ENCODE data around the gene ZNF358. TPM values are rescaled to one million over a fixed set of nuclear protein-coding genes. Genes with fewer than 3 reads are reported as not detected.
A peak's percentile ranks its signal among the peaks of the same experiment; 100 is the strongest.

ZNF358 gene
- total and polyA plus RNA-seq, 4 experiments from 2014 or later = 1.6 to 8.7 (median 8.4) TPM; not detected in 1

DNA sequence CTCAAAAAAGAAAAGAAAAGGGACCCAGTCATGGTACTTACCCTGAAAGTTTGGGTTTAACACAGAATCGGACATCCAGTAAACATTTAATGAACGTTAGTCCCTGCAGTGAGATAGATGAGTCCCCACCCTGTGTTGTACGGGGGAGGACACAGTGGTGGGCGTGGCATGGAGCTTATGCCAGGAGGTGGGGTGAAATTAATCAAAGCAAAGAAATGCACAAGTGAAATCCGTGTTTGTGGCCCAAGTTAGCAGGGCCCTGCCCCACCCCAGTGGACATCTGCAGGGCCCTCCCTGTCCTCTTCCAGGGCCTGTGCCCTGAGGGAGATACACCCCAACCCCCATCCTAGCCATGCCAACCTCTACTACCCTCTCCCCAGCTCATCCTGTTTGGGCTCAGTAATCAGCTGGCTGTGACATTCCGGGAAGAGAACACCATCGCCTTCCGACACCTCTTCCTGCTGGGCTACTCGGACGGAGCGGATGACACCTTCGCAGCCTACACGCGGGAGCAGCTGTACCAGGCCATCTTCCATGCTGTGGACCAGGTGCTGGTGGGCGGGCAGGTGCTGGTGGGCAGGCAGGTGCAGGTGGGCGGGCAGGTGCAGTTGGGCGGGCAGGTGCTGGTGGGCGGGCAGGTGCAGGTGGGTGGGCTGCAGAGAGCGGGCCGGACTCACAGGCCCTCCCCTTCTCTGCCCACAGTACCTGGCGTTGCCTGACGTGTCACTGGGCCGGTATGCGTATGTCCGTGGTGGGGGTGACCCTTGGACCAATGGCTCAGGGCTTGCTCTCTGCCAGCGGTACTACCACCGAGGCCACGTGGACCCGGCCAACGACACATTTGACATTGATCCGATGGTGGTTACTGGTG, 10.4 kb downstream of the ZNF358 start:
- H3K4me3 ChIP-seq (ENCODE audit: low read length in 2 of 2) = no peak overlapping the region
- ChIA-PET POLR2A (ENCODE audit: partially characterized antibody) (no interaction called here), CTCF (ENCODE audit: partially characterized antibody) (no interaction called here)
- Mint-ChIP-seq H3K4me1 (peaks cover 7 to 16% (median 9%) of the 10 kb centered on the region in 4 donors), H3K9me3 (no peaks in the 10 kb centered on the region), H3K36me3 (peaks cover 6 to 11% of the 10 kb centered on the region in 2 donors), H3K4me3 (no peak overlapping the region), H3K27ac (no peak overlapping the region), H3K27me3 (no peaks in the 10 kb centered on the region)
- DNase-seq = no peak
- no peaks in the 10 kb centered on the region for H3K36me3 ChIP-seq (ENCODE audit: insufficient read depth, low read length)
- no peak overlapping the region for H3K27ac ChIP-seq (ENCODE audit: low read depth, low read length)
- intact Hi-C loops (cut with micrococcal nuclease) = no loop called here
- H3K4me1 ChIP-seq (ENCODE audit: insufficient read depth, low read length) = peaks cover 18% of the 10 kb centered on the region
- H3K9me3 ChIP-seq (ENCODE audit: control insufficient read depth in 1 of 2, low read length in 2 of 2) = no peaks in the 10 kb centered on the region
- no peaks in the 10 kb centered on the region for H3K27me3 ChIP-seq (ENCODE audit: insufficient read depth, low read length)

DNA sequence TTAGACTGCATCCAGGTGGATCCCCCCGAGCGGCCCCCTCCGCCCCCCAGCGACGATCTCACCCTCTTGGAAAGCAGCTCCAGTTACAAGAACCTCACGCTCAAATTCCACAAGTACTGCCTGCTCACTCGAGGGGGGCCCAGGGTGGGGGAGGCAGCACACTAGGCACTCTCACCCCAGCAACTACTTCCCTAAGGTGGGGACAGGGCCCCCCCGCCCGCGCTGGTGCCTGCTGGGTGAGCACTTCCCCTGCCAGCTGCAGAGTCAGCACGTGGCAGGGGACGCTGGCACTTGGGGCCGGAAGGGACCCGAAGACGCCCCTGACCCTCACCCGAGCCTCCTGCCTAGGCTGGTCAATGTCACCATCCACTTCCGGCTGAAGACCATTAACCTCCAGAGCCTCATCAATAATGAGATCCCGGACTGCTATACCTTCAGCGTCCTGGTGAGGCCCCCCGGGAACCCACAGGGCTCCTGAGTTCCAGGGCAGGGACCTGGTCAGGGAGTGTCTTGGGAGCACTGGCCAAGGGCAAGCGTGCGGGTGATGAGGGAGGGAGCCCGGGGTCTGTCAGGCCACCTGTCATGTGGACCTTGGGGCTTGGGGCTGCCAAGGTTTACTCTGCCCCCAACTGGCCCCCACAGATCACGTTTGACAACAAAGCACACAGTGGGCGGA, 11.8 kb downstream of the ZNF358 start:
- Histone ChIP-seq H3K4me1 (ENCODE audit: insufficient read depth, low read length) (peaks cover 11% of the 10 kb centered on the region), H3K36me3 (ENCODE audit: insufficient read depth, low read length) (no peaks in the 10 kb centered on the region), H3K4me3 (ENCODE audit: low read length in 2 of 2) (no peak overlapping the region), H3K27ac (ENCODE audit: low read depth, low read length) (no peak overlapping the region), H3K27me3 (ENCODE audit: insufficient read depth, low read length) (no peaks in the 10 kb centered on the region), H3K9me3 (ENCODE audit: control insufficient read depth in 1 of 2, low read length in 2 of 2) (no peaks in the 10 kb centered on the region)
- H3K36me3 Mint-ChIP-seq = peaks cover 6 to 8% of the 10 kb centered on the region in 2 donors
- H3K4me1 Mint-ChIP-seq = peaks cover 2 to 6% (median 4%) of the 10 kb centered on the region in 4 donors
- no peak overlapping the region for H3K27ac Mint-ChIP-seq
- H3K27me3 Mint-ChIP-seq = no peaks in the 10 kb centered on the region
- no peak for DNase-seq
- no peak overlapping the region for H3K4me3 Mint-ChIP-seq
- CTCF ChIA-PET (ENCODE audit: partially characterized antibody) = no interaction called here
- intact Hi-C loops (cut with micrococcal nuclease) = no loop called here
- POLR2A ChIA-PET (ENCODE audit: partially characterized antibody) = no interaction called here
- H3K9me3 Mint-ChIP-seq = no peaks in the 10 kb centered on the region

DNA sequence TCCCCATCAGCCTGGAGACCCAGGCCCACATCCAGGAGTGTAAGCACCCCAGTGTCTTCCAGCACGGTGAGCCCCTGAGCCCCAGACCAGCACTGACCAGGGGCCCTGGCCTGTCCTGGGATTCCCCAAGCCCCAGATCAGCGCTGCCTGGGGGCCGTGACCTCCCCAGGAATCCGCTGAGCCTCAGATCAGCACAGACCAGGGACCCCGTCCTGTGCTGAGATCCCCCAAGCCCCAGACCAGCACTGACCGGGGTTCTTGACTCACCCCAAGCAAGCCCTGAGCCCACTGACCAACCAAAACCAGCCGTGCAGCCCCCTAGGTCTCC, 12.3 kb downstream of the ZNF358 start:
- intact Hi-C loops (cut with micrococcal nuclease) = no loop called here
- H3K27ac Mint-ChIP-seq = no peak overlapping the region
- POLR2A ChIA-PET (ENCODE audit: partially characterized antibody) = no interaction called here

DNA sequence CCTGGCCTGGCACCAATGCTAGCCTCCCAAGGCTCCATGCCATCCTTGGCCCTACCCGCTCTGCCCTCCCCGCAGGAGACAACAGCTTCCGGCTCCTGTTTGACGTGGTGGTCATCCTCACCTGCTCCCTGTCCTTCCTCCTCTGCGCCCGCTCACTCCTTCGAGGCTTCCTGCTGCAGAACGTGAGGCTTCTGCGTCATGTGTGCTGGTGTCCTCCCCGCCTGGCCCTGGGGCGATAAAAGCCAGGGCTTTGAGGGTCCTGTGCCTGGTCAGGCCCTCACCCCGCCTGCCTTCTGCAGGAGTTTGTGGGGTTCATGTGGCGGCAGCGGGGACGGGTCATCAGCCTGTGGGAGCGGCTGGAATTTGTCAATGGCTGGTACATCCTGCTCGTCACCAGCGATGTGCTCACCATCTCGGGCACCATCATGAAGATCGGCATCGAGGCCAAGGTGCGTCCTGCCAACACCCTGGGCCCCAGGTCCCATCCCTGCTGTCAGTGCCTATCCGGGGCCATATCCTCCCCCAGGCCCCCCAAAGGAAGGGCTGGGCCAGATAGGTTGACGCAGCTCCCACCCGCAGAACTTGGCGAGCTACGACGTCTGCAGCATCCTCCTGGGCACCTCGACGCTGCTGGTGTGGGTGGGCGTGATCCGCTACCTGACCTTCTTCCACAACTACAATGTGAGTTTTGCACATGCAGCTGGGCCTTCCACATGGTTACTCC, 12.8 kb downstream of the ZNF358 start:
- H3K27me3 Mint-ChIP-seq = no peaks in the 10 kb centered on the region
- Histone ChIP-seq H3K36me3 (ENCODE audit: insufficient read depth, low read length) (no peaks in the 10 kb centered on the region), H3K4me3 (ENCODE audit: low read length in 2 of 2) (no peak overlapping the region), H3K4me1 (ENCODE audit: insufficient read depth, low read length) (peaks cover 7% of the 10 kb centered on the region), H3K9me3 (ENCODE audit: control insufficient read depth in 1 of 2, low read length in 2 of 2) (no peaks in the 10 kb centered on the region), H3K27ac (ENCODE audit: low read depth, low read length) (no peak overlapping the region), H3K27me3 (ENCODE audit: insufficient read depth, low read length) (no peaks in the 10 kb centered on the region)
- intact Hi-C loops (cut with micrococcal nuclease) = no loop called here
- peak in 1 of 5 donors; percentile 24 for DNase-seq
- no peak overlapping the region for H3K27ac Mint-ChIP-seq
- ChIA-PET POLR2A (ENCODE audit: partially characterized antibody) (no interaction called here), CTCF (ENCODE audit: partially characterized antibody) (no interaction called here)
- H3K9me3 Mint-ChIP-seq = no peaks in the 10 kb centered on the region
- H3K36me3 Mint-ChIP-seq = peaks cover 6 to 8% of the 10 kb centered on the region in 2 donors
- peaks cover 3 to 11% (median 4%) of the 10 kb centered on the region in 4 donors for H3K4me1 Mint-ChIP-seq
- peak overlapping the region in 1 of 8 donors; percentile 63 for H3K4me3 Mint-ChIP-seq

More for the DNA sequence above, 12.3 kb downstream of the ZNF358 start:
- DNase-seq = no peak
- no peak overlapping the region for H3K4me3 ChIP-seq (ENCODE audit: low read length in 2 of 2)
- H3K4me1 ChIP-seq (ENCODE audit: insufficient read depth, low read length) = peaks cover 7% of the 10 kb centered on the region
- H3K4me3 Mint-ChIP-seq = no peak overlapping the region
- H3K36me3 Mint-ChIP-seq = peaks cover 6 to 8% of the 10 kb centered on the region in 2 donors
- H3K9me3 ChIP-seq (ENCODE audit: control insufficient read depth in 1 of 2, low read length in 2 of 2) = no peaks in the 10 kb centered on the region
- H3K4me1 Mint-ChIP-seq = peaks cover 4 to 10% (median 4%) of the 10 kb centered on the region in 4 donors
- H3K27me3 ChIP-seq (ENCODE audit: insufficient read depth, low read length) = no peaks in the 10 kb centered on the region
- H3K36me3 ChIP-seq (ENCODE audit: insufficient read depth, low read length) = no peaks in the 10 kb centered on the region
- no peaks in the 10 kb centered on the region for H3K9me3 Mint-ChIP-seq
- no peaks in the 10 kb centered on the region for H3K27me3 Mint-ChIP-seq
- H3K27ac ChIP-seq (ENCODE audit: low read depth, low read length) = no peak overlapping the region
- CTCF ChIA-PET (ENCODE audit: partially characterized antibody) = no interaction called here

DNA sequence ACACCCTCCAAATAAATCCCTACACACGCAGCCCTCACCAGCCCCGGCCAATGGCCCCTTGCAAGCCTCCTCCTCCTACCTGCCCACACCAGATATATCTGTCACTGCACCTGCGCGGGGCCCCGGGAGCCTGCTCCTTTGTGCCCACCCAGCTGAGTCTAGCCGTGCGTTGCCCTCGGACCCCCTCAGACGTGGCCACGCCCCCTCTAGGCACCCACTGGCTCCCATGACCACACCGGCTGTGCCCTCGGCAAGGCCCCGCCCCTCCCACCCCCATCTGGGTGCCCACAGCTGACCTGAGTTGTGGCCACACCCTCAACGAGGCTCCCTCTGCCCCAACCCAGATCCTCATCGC, 13.3 kb downstream of the ZNF358 start:
- Histone ChIP-seq H3K27ac (ENCODE audit: low read depth, low read length) (no peak overlapping the region), H3K4me1 (ENCODE audit: insufficient read depth, low read length) (peaks cover 8% of the 10 kb centered on the region), H3K4me3 (ENCODE audit: low read length in 2 of 2) (no peak overlapping the region), H3K27me3 (ENCODE audit: insufficient read depth, low read length) (no peaks in the 10 kb centered on the region), H3K36me3 (ENCODE audit: insufficient read depth, low read length) (no peaks in the 10 kb centered on the region), H3K9me3 (ENCODE audit: control insufficient read depth in 1 of 2, low read length in 2 of 2) (no peaks in the 10 kb centered on the region)
- no peaks in the 10 kb centered on the region for H3K9me3 Mint-ChIP-seq
- no peaks in the 10 kb centered on the region for H3K27me3 Mint-ChIP-seq
- H3K4me1 Mint-ChIP-seq = peaks cover 3 to 14% (median 8%) of the 10 kb centered on the region in 4 donors
- H3K27ac Mint-ChIP-seq = no peak overlapping the region
- H3K4me3 Mint-ChIP-seq = peak overlapping the region in 1 of 8 donors; percentile 63
- peaks cover 6 to 10% of the 10 kb centered on the region in 2 donors for H3K36me3 Mint-ChIP-seq
- DNase-seq = peak in 1 of 5 donors; percentile 30
- ChIA-PET CTCF (ENCODE audit: partially characterized antibody) (no interaction called here), POLR2A (ENCODE audit: partially characterized antibody) (no interaction called here)
- intact Hi-C loops (cut with micrococcal nuclease) = no loop called here

DNA sequence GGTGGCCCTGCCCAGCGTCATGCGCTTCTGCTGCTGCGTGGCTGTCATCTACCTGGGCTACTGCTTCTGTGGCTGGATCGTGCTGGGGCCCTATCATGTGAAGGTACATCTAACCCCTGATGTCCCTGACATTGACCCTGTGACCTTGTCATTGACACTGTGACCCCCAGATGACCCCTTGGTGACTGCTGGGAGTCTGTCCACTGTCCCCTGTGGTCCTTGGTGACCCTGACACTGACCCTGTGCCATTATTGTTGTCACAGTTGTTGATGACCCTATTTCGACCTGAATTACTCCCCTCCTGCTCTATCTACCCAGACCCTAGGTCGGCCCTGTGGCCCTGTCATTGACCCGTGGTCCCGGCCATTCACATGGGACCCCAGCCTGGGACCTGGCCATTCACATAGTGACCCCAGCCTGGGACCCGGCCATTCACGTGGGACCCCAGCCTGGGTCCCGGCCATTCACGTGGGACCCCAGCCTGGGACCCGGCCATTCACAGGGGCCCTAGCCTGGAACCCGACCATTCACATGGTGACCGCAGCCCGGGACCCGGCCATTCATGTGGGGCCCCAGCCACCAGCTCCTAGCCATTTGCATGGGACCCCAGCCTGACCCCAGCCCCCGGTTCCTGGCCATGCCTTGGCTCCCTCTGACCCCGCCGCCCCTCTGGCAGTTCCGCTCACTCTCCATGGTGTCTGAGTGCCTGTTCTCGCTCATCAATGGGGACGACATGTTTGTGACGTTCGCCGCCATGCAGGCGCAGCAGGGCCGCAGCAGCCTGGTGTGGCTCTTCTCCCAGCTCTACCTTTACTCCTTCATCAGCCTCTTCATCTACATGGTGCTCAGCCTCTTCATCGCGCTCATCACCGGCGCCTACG, 13.9 kb downstream of the ZNF358 start:
- Histone ChIP-seq H3K9me3 (ENCODE audit: control insufficient read depth in 1 of 2, low read length in 2 of 2) (no peaks in the 10 kb centered on the region), H3K27ac (ENCODE audit: low read depth, low read length) (no peak overlapping the region), H3K27me3 (ENCODE audit: insufficient read depth, low read length) (no peaks in the 10 kb centered on the region), H3K4me1 (ENCODE audit: insufficient read depth, low read length) (peaks cover 12% of the 10 kb centered on the region), H3K4me3 (ENCODE audit: low read length in 2 of 2) (no peak overlapping the region), H3K36me3 (ENCODE audit: insufficient read depth, low read length) (no peaks in the 10 kb centered on the region)
- ChIA-PET POLR2A (ENCODE audit: partially characterized antibody) (interaction anchor here (8.3 kb wide), 1 partner anchor 8 kb away, joined by 94 read pairs; the partner anchor contains the start of gene MCOLN1), CTCF (ENCODE audit: partially characterized antibody) (no interaction called here)
- Mint-ChIP-seq H3K4me1 (peaks cover 3 to 20% (median 11%) of the 10 kb centered on the region in 4 donors), H3K4me3 (no peak overlapping the region), H3K36me3 (peaks cover 6 to 12% of the 10 kb centered on the region in 2 donors), H3K9me3 (no peaks in the 10 kb centered on the region), H3K27me3 (no peaks in the 10 kb centered on the region), H3K27ac (peak overlapping the region in 1 of 7 donors; percentile 30)
- peak in 1 of 5 donors; percentile 2 for DNase-seq
- intact Hi-C loops (cut with micrococcal nuclease) = loop anchor here (5.0 to 10.0 kb wide), 3 partner anchors 135 to 1625 kb away; partner anchors contain the start of genes CLPP, NDUFA11 and VMAC

Data from CD4-positive, alpha-beta memory T cell (primary cell).